ENCODE measurements around the gene ABCG8.

DNA sequence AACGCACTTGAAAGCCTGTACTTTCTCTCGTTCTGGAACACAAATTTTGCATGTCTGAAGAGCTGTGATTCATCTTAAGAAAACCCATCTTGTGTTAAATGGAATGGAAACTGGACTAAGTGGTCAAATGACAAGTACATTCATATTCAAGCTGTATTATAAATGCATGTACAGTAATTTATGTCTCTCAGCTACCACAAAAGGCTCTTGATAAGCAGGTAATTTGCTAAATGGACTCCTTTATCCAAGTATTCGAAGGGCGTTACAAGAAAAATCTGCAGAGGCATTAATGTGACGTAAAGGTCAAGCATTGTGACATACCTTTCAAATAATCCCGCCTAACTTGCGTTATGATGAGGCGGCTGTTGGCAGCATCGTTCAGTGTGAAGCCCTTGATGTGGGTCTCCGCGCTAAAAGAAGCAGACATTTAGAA, 66.6 kb downstream of the ABCG8 start:
- TF ChIP-seq NFIC (IDR thresholded peaks at IDR 0.05) = no peak
- TF ChIP-seq, protein P1, sequence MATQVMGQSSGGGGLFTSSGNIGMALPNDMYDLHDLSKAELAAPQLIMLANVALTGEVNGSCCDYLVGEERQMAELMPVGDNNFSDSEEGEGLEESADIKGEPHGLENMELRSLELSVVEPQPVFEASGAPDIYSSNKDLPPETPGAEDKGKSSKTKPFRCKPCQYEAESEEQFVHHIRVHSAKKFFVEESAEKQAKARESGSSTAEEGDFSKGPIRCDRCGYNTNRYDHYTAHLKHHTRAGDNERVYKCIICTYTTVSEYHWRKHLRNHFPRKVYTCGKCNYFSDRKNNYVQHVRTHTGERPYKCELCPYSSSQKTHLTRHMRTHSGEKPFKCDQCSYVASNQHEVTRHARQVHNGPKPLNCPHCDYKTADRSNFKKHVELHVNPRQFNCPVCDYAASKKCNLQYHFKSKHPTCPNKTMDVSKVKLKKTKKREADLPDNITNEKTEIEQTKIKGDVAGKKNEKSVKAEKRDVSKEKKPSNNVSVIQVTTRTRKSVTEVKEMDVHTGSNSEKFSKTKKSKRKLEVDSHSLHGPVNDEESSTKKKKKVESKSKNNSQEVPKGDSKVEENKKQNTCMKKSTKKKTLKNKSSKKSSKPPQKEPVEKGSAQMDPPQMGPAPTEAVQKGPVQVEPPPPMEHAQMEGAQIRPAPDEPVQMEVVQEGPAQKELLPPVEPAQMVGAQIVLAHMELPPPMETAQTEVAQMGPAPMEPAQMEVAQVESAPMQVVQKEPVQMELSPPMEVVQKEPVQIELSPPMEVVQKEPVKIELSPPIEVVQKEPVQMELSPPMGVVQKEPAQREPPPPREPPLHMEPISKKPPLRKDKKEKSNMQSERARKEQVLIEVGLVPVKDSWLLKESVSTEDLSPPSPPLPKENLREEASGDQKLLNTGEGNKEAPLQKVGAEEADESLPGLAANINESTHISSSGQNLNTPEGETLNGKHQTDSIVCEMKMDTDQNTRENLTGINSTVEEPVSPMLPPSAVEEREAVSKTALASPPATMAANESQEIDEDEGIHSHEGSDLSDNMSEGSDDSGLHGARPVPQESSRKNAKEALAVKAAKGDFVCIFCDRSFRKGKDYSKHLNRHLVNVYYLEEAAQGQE (IDR thresholded peaks at IDR 0.05; ENCODE audit: low read depth) = no peak
- TF ChIP-seq CEBPB (IDR thresholded peaks at IDR 0.05) = no peak
- TF ChIP-seq, protein P2, sequence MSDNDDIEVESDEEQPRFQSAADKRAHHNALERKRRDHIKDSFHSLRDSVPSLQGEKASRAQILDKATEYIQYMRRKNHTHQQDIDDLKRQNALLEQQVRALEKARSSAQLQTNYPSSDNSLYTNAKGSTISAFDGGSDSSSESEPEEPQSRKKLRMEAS (IDR thresholded peaks at IDR 0.05) = no peak
- no peak for TF ChIP-seq EGR1 (IDR thresholded peaks at IDR 0.05)
- TF ChIP-seq TAF1 (IDR thresholded peaks at IDR 0.05; ENCODE audit: low read depth) = no peak
- no peak for TF ChIP-seq EP300 (IDR thresholded peaks at IDR 0.05; ENCODE audit: borderline replicate concordance)
- TF ChIP-seq, protein P3, sequence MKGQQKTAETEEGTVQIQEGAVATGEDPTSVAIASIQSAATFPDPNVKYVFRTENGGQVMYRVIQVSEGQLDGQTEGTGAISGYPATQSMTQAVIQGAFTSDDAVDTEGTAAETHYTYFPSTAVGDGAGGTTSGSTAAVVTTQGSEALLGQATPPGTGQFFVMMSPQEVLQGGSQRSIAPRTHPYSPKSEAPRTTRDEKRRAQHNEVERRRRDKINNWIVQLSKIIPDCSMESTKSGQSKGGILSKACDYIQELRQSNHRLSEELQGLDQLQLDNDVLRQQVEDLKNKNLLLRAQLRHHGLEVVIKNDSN (IDR thresholded peaks at IDR 0.05) = no peak

Measured in Ishikawa (cell line).